Measurements from ENCODE around the gene MCM5.
"Not testable (repeated sequence)": the region's sequence is repeated elsewhere in the genome, so short reads cannot be mapped to it uniquely, and the experiment has no call there.

The MCM5 gene

GRCh38 chr22:35432228-35432905, 32.4 kb downstream of the MCM5 start:
- DNase-seq (ENCODE audit: low read depth in 2 of 2) = no peak

GRCh38 chr22:35434061-35434710, 34.2 kb downstream of the MCM5 start:
- DNase-seq (ENCODE audit: low read depth in 2 of 2) = no peak

DNA sequence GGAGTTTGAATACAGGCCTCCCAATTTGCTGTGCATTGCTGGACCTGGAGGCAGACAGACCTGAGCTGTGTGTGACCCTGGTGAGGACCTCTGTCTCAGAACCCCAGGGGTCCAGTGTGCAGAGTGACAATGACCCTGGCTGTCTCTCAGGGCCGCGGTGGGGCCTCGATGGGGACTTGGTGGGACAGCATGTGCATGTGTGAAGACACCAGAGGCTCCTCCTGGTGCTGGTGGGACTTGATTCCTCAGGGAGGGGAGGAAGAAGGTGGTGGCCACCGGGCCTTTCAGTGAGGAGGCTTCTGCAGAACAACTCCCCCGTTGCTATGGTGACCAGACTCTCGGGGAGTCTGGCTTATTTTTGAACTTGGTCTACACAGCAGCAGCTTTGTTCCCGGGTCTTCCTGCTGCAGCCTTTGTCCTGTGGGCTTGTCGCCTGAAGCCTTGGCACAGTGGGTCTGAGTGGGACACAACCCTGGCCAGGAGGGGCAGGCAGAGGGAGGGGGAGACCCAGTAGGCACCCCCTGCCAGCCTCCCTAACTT, 35.3 kb downstream of the MCM5 start:
- no peak for DNase-seq (ENCODE audit: low read depth in 2 of 2)

- DNase-seq (ENCODE audit: low read depth in 2 of 2) = no peak
Measured at GRCh38 chr22:35436421-35436820, 36.5 kb downstream of the MCM5 start.

GRCh38 chr22:35437049-35437448, 37.1 kb downstream of the MCM5 start:
- DNase-seq (ENCODE audit: low read depth in 2 of 2) = peak in 1 of 2 experiments; percentile 8

DNA sequence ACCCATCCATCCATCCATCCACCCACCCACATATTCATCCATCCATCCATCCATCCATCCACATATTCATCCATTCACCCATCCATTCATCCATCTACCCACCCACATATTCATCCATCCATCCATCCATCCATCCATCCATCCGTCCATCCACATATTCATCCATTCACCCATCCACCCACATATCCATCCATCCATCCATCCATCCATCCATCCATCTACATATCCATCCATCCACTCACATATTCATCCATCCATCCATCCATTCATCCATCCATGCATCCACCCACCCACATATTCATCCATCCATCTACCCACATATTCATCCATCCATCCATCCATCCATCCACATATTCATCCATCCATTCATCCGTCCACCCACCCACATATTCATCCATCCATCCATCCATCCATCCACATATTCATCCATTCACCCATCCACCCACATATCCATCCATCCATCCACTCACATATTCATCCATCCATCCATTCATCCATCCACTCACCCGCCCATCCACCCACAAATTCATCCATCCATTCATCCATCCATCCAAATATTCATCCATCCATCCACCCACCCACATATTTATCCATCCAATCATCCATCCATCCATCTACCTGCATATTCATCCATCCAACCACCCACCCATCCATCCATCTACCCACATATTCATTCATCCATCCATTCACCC, 38.9 kb downstream of the MCM5 start:
- DNase-seq (ENCODE audit: low read depth in 2 of 2) = not testable (repeated sequence)

- DNase-seq (ENCODE audit: low read depth in 2 of 2) = no peak
Measured at GRCh38 chr22:35439365-35439717, 39.4 kb downstream of the MCM5 start.

- DNase-seq (ENCODE audit: low read depth in 2 of 2) = no peak
Measured at GRCh38 chr22:35440129-35440528, 40.2 kb downstream of the MCM5 start.

DNA sequence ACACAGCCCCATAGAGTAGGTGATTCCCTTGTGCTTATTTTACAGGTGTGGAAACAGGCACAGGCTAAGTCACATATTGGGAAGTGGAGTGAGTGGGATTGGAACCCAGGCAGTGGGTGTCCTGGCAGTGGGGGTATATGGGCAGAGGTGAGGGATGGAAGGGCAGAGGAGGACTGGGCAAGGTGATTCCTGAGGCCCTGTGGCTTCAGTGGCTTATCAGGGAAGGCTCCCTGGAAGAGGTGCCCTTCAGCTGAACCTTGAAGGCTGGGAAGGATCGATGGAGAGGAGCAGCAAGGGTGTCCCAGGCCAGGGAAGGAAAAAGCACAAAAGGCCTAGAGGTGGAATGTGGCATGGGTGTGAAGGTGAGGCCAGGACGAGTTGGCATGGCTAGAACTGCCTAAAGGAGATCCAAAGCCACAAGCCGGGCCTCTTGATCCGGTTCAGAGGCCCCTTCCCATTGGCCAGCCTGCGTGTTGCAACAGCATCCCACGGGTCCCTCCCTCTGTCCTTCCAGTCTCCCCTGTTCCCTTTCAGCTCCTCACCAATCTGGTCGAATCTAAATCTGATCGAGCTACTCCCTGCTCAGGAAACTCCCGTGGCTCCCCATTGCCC, 41.7 kb downstream of the MCM5 start:
- DNase-seq (ENCODE audit: low read depth in 2 of 2) = no peak

DNA sequence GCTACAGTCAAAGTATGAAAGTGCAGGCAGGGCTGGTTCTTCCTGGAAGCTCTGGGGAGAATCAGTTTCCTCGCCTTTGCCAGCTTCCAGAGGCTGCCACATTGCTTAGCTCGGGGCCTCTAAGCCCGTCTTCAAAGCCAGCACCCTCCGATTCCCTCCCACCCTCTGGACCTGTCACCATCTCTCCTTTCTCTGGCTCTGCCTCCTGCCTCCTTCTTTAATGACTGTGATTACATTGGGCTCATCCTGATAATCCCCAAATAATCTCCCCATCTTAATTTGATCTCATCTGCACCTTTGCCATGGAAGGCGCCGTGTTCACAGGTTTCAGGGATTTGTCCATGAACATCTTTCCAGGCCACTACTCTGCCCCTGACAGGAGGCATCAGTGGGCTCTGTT, 42.5 kb downstream of the MCM5 start:
- DNase-seq (ENCODE audit: low read depth in 2 of 2) = no peak

DNA sequence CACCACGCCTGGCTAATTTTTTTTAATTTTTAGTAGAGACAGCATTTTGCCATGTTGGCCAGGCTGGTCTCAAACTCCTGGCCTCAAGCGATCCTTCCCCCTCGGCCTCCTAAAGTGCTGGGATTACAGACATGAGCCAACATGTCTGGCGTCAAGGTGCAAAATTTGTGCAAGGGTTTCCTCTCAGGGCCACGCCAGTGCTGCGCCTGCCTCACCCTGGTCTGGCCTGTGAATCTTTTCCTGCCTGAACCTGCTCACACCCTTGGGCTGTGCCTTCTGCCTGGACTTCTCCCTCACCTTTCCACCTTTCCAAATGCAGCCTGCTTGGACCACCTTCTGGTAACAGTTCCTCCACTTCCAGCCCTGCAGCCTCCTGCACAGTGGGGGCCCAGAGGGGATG, 43.4 kb downstream of the MCM5 start:
- DNase-seq (ENCODE audit: low read depth in 2 of 2) = no peak

DNA sequence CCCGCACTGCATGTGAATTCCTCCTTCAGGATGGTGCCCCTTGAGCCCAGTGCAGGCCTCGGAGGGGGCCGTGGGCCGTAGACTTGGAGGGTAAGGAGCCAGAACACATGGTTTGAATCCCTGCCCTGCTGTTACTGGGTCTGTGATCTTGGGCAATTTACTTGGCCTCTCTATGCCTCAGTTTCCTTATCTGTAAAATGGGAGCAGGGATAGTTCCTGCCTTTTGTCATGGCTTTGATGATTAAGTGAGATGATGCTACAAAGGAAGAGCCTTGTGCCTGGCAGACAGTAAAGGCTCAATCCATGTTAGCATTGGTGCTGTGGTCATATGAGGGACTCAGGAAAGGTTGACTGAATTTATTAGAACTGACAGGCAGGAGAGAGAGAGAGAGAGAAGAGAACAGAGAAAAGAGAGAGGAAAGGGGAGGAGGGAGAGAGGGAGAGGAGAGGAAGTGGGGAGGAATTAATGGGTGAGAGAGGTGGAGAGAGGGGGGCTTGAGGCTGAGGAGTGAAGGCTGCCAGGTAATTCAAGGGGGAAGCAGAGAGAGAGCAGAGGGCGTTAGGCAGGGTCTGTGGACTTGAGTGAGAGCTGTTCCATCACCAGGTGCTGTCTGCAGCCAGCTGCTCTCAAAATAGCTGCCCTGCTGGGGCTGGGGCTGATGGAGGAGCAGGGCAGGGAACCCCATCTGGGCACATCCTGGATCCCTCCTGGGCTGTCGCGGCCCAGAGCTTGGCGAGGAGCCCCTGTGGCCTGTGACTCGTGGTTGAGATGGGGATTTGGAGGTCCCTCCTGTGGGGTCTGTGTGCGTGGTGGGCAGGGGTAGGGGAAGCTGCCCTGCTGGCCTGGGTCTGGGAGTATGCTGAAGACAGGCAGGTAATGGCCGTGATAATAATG, 44.1 kb downstream of the MCM5 start:
- DNase-seq (ENCODE audit: low read depth in 2 of 2) = no peak

DNA sequence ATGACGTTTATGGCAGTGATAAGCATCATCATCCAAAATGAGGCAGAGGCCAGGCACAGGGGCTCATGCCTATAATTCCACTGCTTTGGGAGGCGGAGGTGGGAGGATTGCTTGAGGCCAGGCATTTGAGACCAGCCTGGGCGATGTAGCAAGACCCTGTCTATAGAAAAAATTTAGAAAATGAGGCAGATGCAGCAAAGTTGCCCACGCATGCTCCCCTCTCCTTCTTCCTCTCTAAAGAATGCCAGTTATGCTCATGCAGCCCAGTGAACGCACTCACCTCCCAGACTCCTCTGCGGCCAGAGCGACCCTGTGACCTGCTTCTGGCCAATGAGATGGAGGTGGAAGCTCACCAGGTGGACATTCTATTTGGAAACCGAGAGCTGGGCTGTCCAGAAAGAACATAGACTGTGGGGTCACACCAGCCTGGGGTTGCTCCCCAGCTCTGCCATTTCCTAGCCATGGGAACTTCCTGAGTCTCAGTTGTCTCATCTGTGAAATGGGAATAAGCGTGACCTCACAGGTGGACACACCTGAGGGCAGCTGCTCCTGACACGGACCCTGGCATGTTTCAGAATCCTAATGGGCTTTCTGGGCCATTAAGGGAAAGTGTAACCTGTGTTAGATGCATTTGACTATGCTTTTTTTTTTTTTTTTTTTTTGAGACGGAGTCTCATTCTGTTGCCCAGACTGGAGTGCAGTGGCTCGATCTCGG, 44.9 kb downstream of the MCM5 start:
- DNase-seq (ENCODE audit: low read depth in 2 of 2) = no peak

DNA sequence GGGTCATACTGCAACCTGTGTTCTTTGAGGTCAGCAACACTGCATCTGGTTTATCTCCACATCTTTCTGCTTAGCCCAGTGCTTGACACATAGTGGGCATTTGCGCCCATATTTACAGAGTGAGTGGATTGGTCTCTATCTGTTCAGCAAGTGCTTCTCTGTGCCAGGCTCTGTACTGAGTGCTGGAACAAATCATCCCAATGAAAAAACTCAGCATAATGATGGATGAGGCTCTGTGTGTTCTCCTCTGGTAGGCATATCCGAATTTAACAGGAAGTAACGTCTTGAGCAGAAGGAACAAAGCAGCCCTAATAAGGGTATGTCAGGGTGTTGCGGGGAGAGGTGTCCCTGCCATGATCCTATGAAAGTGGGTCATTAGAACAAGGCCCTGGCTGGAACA, 46.0 kb downstream of the MCM5 start:
- no peak for DNase-seq (ENCODE audit: low read depth in 2 of 2)

- DNase-seq (ENCODE audit: low read depth in 2 of 2) = no peak
Measured at GRCh38 chr22:35446365-35446764, 46.4 kb downstream of the MCM5 start.

GRCh38 chr22:35448523-35448922, 48.6 kb downstream of the MCM5 start:
- no peak for DNase-seq (ENCODE audit: low read depth in 2 of 2)

- DNase-seq (ENCODE audit: low read depth in 2 of 2) = no peak
Measured at GRCh38 chr22:35449829-35450689, 50.1 kb downstream of the MCM5 start.

DNA sequence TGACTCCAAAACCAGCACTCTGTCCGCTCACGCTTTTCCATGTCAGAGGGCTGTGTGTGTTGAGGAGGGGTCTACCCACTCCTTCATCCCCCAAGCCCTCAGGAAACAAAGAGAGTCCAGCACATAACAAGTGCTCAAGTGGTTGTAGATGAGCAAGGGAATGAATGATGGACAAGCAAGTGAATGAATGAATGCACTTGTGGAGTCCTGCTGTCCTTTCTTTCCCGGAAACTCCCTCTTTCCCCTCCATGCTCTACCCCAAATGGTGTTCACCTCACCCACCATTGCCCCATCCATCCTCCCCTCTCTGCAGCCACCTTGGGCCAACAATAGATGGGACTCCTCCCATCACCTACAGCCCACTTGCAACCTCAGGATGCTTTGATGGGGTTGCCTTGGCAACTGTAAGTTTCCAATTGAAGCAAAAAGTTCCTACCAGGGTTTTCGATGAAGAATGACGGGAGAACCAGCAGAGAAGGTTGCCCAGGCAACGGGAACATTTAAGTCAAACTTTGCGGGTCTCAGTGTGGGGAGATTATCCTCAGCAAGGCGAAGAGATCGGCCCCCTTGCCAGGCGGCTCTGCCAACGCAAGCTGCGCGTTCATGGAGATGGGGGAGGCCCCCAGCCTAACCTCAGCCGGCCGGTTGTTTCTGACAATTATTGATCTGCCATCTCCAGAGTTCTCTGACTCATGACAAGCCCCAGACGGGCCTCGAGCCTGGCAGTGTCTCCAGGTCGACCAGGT, 51.1 kb downstream of the MCM5 start:
- DNase-seq (ENCODE audit: low read depth in 2 of 2) = no peak

DNA sequence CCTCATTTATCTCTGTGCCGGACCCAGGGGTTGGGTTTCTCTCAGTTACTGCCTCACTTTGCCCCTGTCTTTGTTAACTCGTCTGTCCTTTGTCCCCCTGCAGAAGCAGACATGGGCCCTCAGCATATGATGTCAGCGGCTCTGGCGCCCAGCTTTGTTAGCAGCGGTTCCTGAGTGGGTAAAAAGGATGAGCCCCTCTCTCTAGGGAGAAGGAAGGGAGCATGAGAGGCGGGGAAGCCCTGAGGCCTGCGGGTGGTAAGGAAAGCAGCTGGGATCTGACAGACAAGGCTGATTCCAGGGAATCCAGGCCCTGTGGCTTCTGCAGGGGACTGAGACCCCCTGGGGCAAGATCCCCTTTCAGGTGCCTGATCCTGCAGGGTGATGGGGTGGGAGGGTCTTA, 51.7 kb downstream of the MCM5 start:
- DNase-seq (ENCODE audit: low read depth in 2 of 2) = no peak

Data from stimulated activated CD4-positive, alpha-beta T cell treated with anti-CD3 and anti-CD28 coated beads, Interleukin-12 subunit alpha, Interleukin-12 subunit beta, amount 100 ng/mL, for 24 hours (primary cell).